Measurements from ENCODE around the gene SPACA4. TPM values are rescaled to one million over a fixed set of nuclear protein-coding genes. Genes with fewer than 3 reads are reported as not detected.

The SPACA4 gene
- total RNA-seq, 1 experiment from 2014 or later: not detected

- Mint-ChIP-seq H3K4me3 (no peak overlapping the region), H3K9me3 (peaks cover 0 to 4% of the 10 kb centered on the region in 2 experiments; a peak in 2 of 5 replicates), H3K27me3 (ENCODE audit: low read depth) (peaks cover 7% of the 10 kb centered on the region), H3K4me1 (peaks cover 17 to 18% of the 10 kb centered on the region in 2 experiments), H3K36me3 (ENCODE audit: insufficient read depth in 1 of 3, low read depth in 3 of 3) (peaks cover 0 to 5% (median 0%) of the 10 kb centered on the region in 3 experiments; a peak in 2 of 7 replicates), H3K27ac (peak overlapping the region in 1 of 3 experiments; percentile 25; a peak in 3 of 7 replicates)
- no peak overlapping the region for H3K14ac ChIP-seq (ENCODE audit: insufficient read depth, low read length)
- no peak overlapping the region for H2AK5ac ChIP-seq (ENCODE audit: insufficient read length, low read length)
- no peaks in the 10 kb centered on the region for H3K4me1 ChIP-seq (ENCODE audit: insufficient read depth, low read length)
- no peaks in the 10 kb centered on the region for H4K20me1 ChIP-seq (ENCODE audit: control insufficient read depth, insufficient read depth, insufficient read length)
- no peak overlapping the region for H3T11ph ChIP-seq (ENCODE audit: low read length)
- no peak overlapping the region for H4K5ac ChIP-seq (ENCODE audit: insufficient read length, low read depth, low read length)
- H4K91ac ChIP-seq (ENCODE audit: insufficient read length, low read depth, low read length): no peak overlapping the region
- no peak overlapping the region for H2BK120ac ChIP-seq (ENCODE audit: low read depth, low read length, poor library complexity, severe bottlenecking)
- no peak for DNase-seq
- no peak overlapping the region for H3K4me2 ChIP-seq (ENCODE audit: insufficient read depth, insufficient read length, low read length)
- H3K23me2 ChIP-seq (ENCODE audit: insufficient read length, low read depth, low read length, poor library complexity, severe bottlenecking): no peaks in the 10 kb centered on the region
- H4K8ac ChIP-seq (replicated peaks; ENCODE audit: insufficient read length, low read depth, low read length): no peak overlapping the region
- H2BK12ac ChIP-seq (ENCODE audit: insufficient read length, low read depth, low read length): no peak overlapping the region
- H2BK20ac ChIP-seq (ENCODE audit: low read depth, low read length, poor library complexity, severe bottlenecking): no peak overlapping the region
- no peak overlapping the region for H3K4ac ChIP-seq (ENCODE audit: low read depth, low read length)
- no peak overlapping the region for H2BK5ac ChIP-seq (ENCODE audit: insufficient read length, low read length)
- H2AFZ ChIP-seq (ENCODE audit: low read length): no peak overlapping the region
- H3K79me2 ChIP-seq (ENCODE audit: insufficient read depth, low read length): no peaks in the 10 kb centered on the region
- H3K18ac ChIP-seq (ENCODE audit: insufficient read length, low read depth, low read length): no peak overlapping the region
- H3K56ac ChIP-seq (ENCODE audit: insufficient read length, low read depth, low read length): no peak overlapping the region
- no peaks in the 10 kb centered on the region for H3K9me3 ChIP-seq (ENCODE audit: control insufficient read depth, low read depth, low read length)
- H3K27me3 ChIP-seq (ENCODE audit: insufficient read depth, low read length): no peaks in the 10 kb centered on the region
- TF ChIP-seq CTCF (conservative IDR thresholded peaks at IDR 0.05): no peak
- H3K9ac ChIP-seq (ENCODE audit: extremely low read depth, insufficient read length, low read length): no peak overlapping the region
- no peaks in the 10 kb centered on the region for H3K79me1 ChIP-seq (ENCODE audit: insufficient read depth, low read depth, low read length, poor library complexity, severe bottlenecking)
- no peak overlapping the region for H3K27ac ChIP-seq (ENCODE audit: insufficient read length, low read depth, low read length)
- H3K23ac ChIP-seq (ENCODE audit: insufficient read length, low read depth, low read length): no peak overlapping the region
- WGBS (ENCODE audit: extremely low coverage, insufficient read length, low lambda C conversion rate): no CpG with 5 or more reads among the region's 11 CpGs
- no peak overlapping the region for H2BK15ac ChIP-seq (ENCODE audit: low read depth, low read length)
Observed at GRCh38 chr19:48654299-48655059, 47.9 kb downstream of the SPACA4 start.
